CD4-positive, alpha-beta memory T cell (primary cell): ENCODE results near the gene CAP2. TPM values are rescaled to one million over a fixed set of nuclear protein-coding genes. Genes with fewer than 3 reads are reported as not detected.

ENCODE experiments used
- CTCF ChIA-PET: fragments of 350-600 bp; sonication (Branson Sonifier 250); formaldehyde crosslinking; loops from one replicate; lab custom pipeline; 2021; ENCODE audit warnings: inconsistent platforms; ENCODE audit not compliant: partially characterized antibody; lab: Charles Lee
- POLR2A ChIA-PET: fragments of 350-600 bp; sonication (Branson Sonifier 250); formaldehyde crosslinking; loops from one replicate; lab custom pipeline; 2021; ENCODE audit not compliant: partially characterized antibody; lab: Charles Lee
- DNase-seq, 5 donors: peaks; one replicate each; pipeline versions ENCODE4 v3.0.0 to v3.0.0-alpha.2; 2020 to 2022; ENCODE audit warnings: mixed read lengths in 1 of 5
- H3K27ac ChIP-seq: one replicate; pipeline ENCODE4 v1.7.0; 2013; ENCODE audit warnings: low read depth, low read length
- H3K27me3 ChIP-seq: 2 replicates; pipeline ENCODE4 v1.7.0; 2013; ENCODE audit warnings: mild to moderate bottlenecking, low read length, moderate library complexity; ENCODE audit not compliant: insufficient read depth
- H3K36me3 ChIP-seq: 2 replicates; pipeline ENCODE4 v1.7.0; 2013; ENCODE audit warnings: mild to moderate bottlenecking, low read length, moderate library complexity; ENCODE audit not compliant: insufficient read depth
- H3K4me1 ChIP-seq: 2 replicates; pipeline ENCODE4 v1.7.0; 2013; ENCODE audit warnings: mild to moderate bottlenecking, low read length, moderate library complexity; ENCODE audit not compliant: insufficient read depth
- H3K4me3 ChIP-seq, 2 donors: one replicate each; pipeline ENCODE4 v1.7.0; 2013; ENCODE audit warnings: low read length in 2 of 2, mild to moderate bottlenecking in 1 of 2
- H3K9me3 ChIP-seq, 2 donors: one replicate each; pipeline ENCODE4 v1.7.0; 2013; ENCODE audit warnings: low read length in 2 of 2, control low read depth in 1 of 2; ENCODE audit not compliant: control insufficient read depth in 1 of 2
- H3K27ac Mint-ChIP-seq, 7 donors: one replicate each; pipeline ENCODE4 v1.8.0; 2020 to 2021; ENCODE audit warnings: mixed read lengths in 7 of 7, mild to moderate bottlenecking in 6 of 7, inconsistent platforms in 3 of 7, moderate library complexity in 3 of 7
- H3K27me3 Mint-ChIP-seq, 2 donors: one replicate each; pipeline ENCODE4 v1.8.0; 2020 to 2021; ENCODE audit warnings: mixed read lengths in 2 of 2
- H3K36me3 Mint-ChIP-seq, 2 donors: one replicate each; pipeline ENCODE4 v1.8.0; 2020 to 2021; ENCODE audit warnings: mixed read lengths in 2 of 2, inconsistent platforms in 1 of 2, mild to moderate bottlenecking in 1 of 2
- H3K4me1 Mint-ChIP-seq, 4 donors: one replicate each; pipeline ENCODE4 v1.8.0; 2020 to 2021; ENCODE audit warnings: mixed read lengths in 4 of 4, mild to moderate bottlenecking in 1 of 4
- H3K4me3 Mint-ChIP-seq, 8 donors: one replicate each; pipeline ENCODE4 v1.8.0; 2020 to 2021; ENCODE audit warnings: mixed read lengths in 8 of 8, mild to moderate bottlenecking in 7 of 8, moderate library complexity in 6 of 8, inconsistent platforms in 3 of 8
- H3K9me3 Mint-ChIP-seq, 8 donors: one replicate each; pipeline ENCODE4 v1.8.0; 2020 to 2021; ENCODE audit warnings: mixed read lengths in 8 of 8, mild to moderate bottlenecking in 5 of 8, inconsistent platforms in 3 of 8, moderate library complexity in 1 of 8
- intact Hi-C: fragments of 100-400 bp; cut with micrococcal nuclease; formaldehyde crosslinking; loops from one replicate; pipeline ENCODE4 v1.15.1; 2023
- polyA plus RNA-seq, 2 donors: library from polyadenylated mRNA; unstranded; fragments of 300-500 nt; fragmentation: Illumina TruSeq; gene quantifications; one replicate each; pipeline ENCODE4 v1.2.3, GENCODE V29; 2021
- total RNA-seq, 2 experiments: library from RNA; stranded (reverse); gene quantifications; one replicate each; pipeline ENCODE4 v1.2.3, GENCODE V29; 2021

The CAP2 gene
- total and polyA plus RNA-seq, 4 experiments from 2014 or later: not detected

- H3K36me3 Mint-ChIP-seq: no peaks in the 10 kb centered on the region
- Histone ChIP-seq H3K36me3 (no peaks in the 10 kb centered on the region), H3K27ac (no peak overlapping the region), H3K4me3 (no peak overlapping the region), H3K4me1 (no peaks in the 10 kb centered on the region), H3K27me3 (no peaks in the 10 kb centered on the region), H3K9me3 (no peaks in the 10 kb centered on the region)
- no peak overlapping the region for H3K4me3 Mint-ChIP-seq
- H3K9me3 Mint-ChIP-seq: no peaks in the 10 kb centered on the region
- peaks cover 4 to 13% of the 10 kb centered on the region in 2 donors for H3K27me3 Mint-ChIP-seq
- ChIA-PET CTCF (interaction anchor here (0.7 kb wide), 1 partner anchor 648 kb away, joined by 3 read pairs; no protein-coding TSS in a partner anchor), POLR2A (no interaction called here)
- no peak overlapping the region for H3K27ac Mint-ChIP-seq
- H3K4me1 Mint-ChIP-seq: no peaks in the 10 kb centered on the region
- no peak for DNase-seq
- intact Hi-C loops: no loop called here
These were observed 79.3 kb downstream of the CAP2 start for GRCh38 chr6:17472653-17473183.

GRCh38 chr6:17473554-17473953 lies 80.2 kb downstream of the CAP2 start:
- no peak overlapping the region for H3K27ac ChIP-seq
- H3K27me3 Mint-ChIP-seq: peaks cover 4 to 13% of the 10 kb centered on the region in 2 donors
- H3K4me3 Mint-ChIP-seq: no peak overlapping the region
- DNase-seq: no peak
- H3K36me3 Mint-ChIP-seq: no peaks in the 10 kb centered on the region
- ChIA-PET CTCF (no interaction called here), POLR2A (no interaction called here)
- no peaks in the 10 kb centered on the region for H3K9me3 ChIP-seq
- no peak overlapping the region for H3K27ac Mint-ChIP-seq
- H3K36me3 ChIP-seq: no peaks in the 10 kb centered on the region
- H3K4me1 Mint-ChIP-seq: no peaks in the 10 kb centered on the region
- H3K9me3 Mint-ChIP-seq: no peaks in the 10 kb centered on the region
- intact Hi-C loops: no loop called here
- H3K4me3 ChIP-seq: no peak overlapping the region
- H3K4me1 ChIP-seq: no peaks in the 10 kb centered on the region
- H3K27me3 ChIP-seq: no peaks in the 10 kb centered on the region

- H3K36me3 Mint-ChIP-seq: no peaks in the 10 kb centered on the region
- CTCF ChIA-PET: no interaction called here
These were observed 80.9 kb downstream of the CAP2 start for GRCh38 chr6:17474289-17474688.

GRCh38 chr6:17475606-17476244 lies 82.3 kb downstream of the CAP2 start:
- H3K36me3 ChIP-seq: no peaks in the 10 kb centered on the region
- peaks cover 4 to 13% of the 10 kb centered on the region in 2 donors for H3K27me3 Mint-ChIP-seq
- H3K27ac ChIP-seq: no peak overlapping the region
- H3K9me3 ChIP-seq: no peaks in the 10 kb centered on the region
- no peak overlapping the region for H3K4me3 ChIP-seq
- no peak for DNase-seq
- H3K27me3 ChIP-seq: no peaks in the 10 kb centered on the region
- no peak overlapping the region for H3K4me3 Mint-ChIP-seq
- no peak overlapping the region for H3K27ac Mint-ChIP-seq
- no peaks in the 10 kb centered on the region for H3K4me1 Mint-ChIP-seq
- no peaks in the 10 kb centered on the region for H3K4me1 ChIP-seq
- ChIA-PET CTCF (no interaction called here), POLR2A (no interaction called here)
- no peaks in the 10 kb centered on the region for H3K9me3 Mint-ChIP-seq
- intact Hi-C loops: no loop called here
- H3K36me3 Mint-ChIP-seq: no peaks in the 10 kb centered on the region

More at GRCh38 chr6:17474289-17474688, 80.9 kb downstream of the CAP2 start:
- no peak overlapping the region for H3K4me3 Mint-ChIP-seq
- POLR2A ChIA-PET: no interaction called here
- no peak overlapping the region for H3K27ac Mint-ChIP-seq
- H3K4me1 ChIP-seq: no peaks in the 10 kb centered on the region
- intact Hi-C loops: no loop called here
- H3K9me3 ChIP-seq: no peaks in the 10 kb centered on the region
- H3K27ac ChIP-seq: no peak overlapping the region
- H3K4me3 ChIP-seq: no peak overlapping the region
- H3K27me3 ChIP-seq: no peaks in the 10 kb centered on the region
- no peak for DNase-seq
- H3K27me3 Mint-ChIP-seq: peaks cover 4 to 13% of the 10 kb centered on the region in 2 donors
- H3K9me3 Mint-ChIP-seq: no peaks in the 10 kb centered on the region
- no peaks in the 10 kb centered on the region for H3K4me1 Mint-ChIP-seq
- H3K36me3 ChIP-seq: no peaks in the 10 kb centered on the region

- Histone ChIP-seq H3K4me3 (no peak overlapping the region), H3K27ac (no peak overlapping the region), H3K4me1 (no peaks in the 10 kb centered on the region), H3K27me3 (no peaks in the 10 kb centered on the region), H3K9me3 (no peaks in the 10 kb centered on the region), H3K36me3 (no peaks in the 10 kb centered on the region)
- CTCF ChIA-PET: no interaction called here
- no peak for DNase-seq
- no peak overlapping the region for H3K4me3 Mint-ChIP-seq
- no peak overlapping the region for H3K27ac Mint-ChIP-seq
- no peaks in the 10 kb centered on the region for H3K4me1 Mint-ChIP-seq
- H3K9me3 Mint-ChIP-seq: no peaks in the 10 kb centered on the region
- POLR2A ChIA-PET: no interaction called here
- intact Hi-C loops: no loop called here
- H3K36me3 Mint-ChIP-seq: no peaks in the 10 kb centered on the region
- H3K27me3 Mint-ChIP-seq: peaks cover 2 to 11% of the 10 kb centered on the region in 2 donors
These were observed 83.1 kb downstream of the CAP2 start for GRCh38 chr6:17476511-17476910.

GRCh38 chr6:17477356-17477755 lies 84.0 kb downstream of the CAP2 start:
- H3K4me1 ChIP-seq: no peaks in the 10 kb centered on the region
- H3K9me3 Mint-ChIP-seq: no peaks in the 10 kb centered on the region
- no peaks in the 10 kb centered on the region for H3K4me1 Mint-ChIP-seq
- intact Hi-C loops: no loop called here
- ChIA-PET CTCF (no interaction called here), POLR2A (no interaction called here)
- H3K36me3 Mint-ChIP-seq: no peaks in the 10 kb centered on the region
- no peak overlapping the region for H3K4me3 Mint-ChIP-seq
- no peak overlapping the region for H3K27ac ChIP-seq
- no peak overlapping the region for H3K4me3 ChIP-seq
- H3K27me3 ChIP-seq: no peaks in the 10 kb centered on the region
- no peaks in the 10 kb centered on the region for H3K36me3 ChIP-seq
- H3K27ac Mint-ChIP-seq: no peak overlapping the region
- no peaks in the 10 kb centered on the region for H3K9me3 ChIP-seq
- DNase-seq: no peak
- H3K27me3 Mint-ChIP-seq: peaks cover 2 to 10% of the 10 kb centered on the region in 2 donors

- Mint-ChIP-seq H3K27ac (no peak overlapping the region), H3K4me3 (no peak overlapping the region), H3K4me1 (no peaks in the 10 kb centered on the region), H3K27me3 (peaks cover 10 to 12% of the 10 kb centered on the region in 2 donors), H3K36me3 (no peaks in the 10 kb centered on the region), H3K9me3 (peaks cover 0 to 2% (median 0%) of the 10 kb centered on the region in 8 donors)
- no peaks in the 10 kb centered on the region for H3K27me3 ChIP-seq
- no peaks in the 10 kb centered on the region for H3K36me3 ChIP-seq
- intact Hi-C loops: no loop called here
- no peaks in the 10 kb centered on the region for H3K9me3 ChIP-seq
- no peak overlapping the region for H3K27ac ChIP-seq
- H3K4me1 ChIP-seq: no peaks in the 10 kb centered on the region
- DNase-seq: no peak
- ChIA-PET CTCF (no interaction called here), POLR2A (no interaction called here)
- no peak overlapping the region for H3K4me3 ChIP-seq
These were observed 85.0 kb downstream of the CAP2 start for GRCh38 chr6:17478223-17478907.
